ENCODE results near the gene VPS39.
A peak's percentile ranks its signal among the peaks of the same experiment; 100 is the strongest.

Gene VPS39

GRCh38 chr15:42163947-42164550, 44.1 kb downstream of the VPS39 start:
- Histone ChIP-seq H3K27ac (ENCODE audit: low read depth in 2 of 2, low read length in 2 of 2) (no peak overlapping the region), H3K4me3 (ENCODE audit: low read length in 2 of 2) (no peak overlapping the region)

GRCh38 chr15:42163291-42163690, 44.8 kb downstream of the VPS39 start:
- H3K27ac ChIP-seq (ENCODE audit: low read depth in 2 of 2, low read length in 2 of 2), result no peak overlapping the region
- H3K36me3 ChIP-seq (ENCODE audit: control insufficient read depth in 2 of 2, insufficient read depth in 2 of 2, low read length in 2 of 2), result peaks cover 93 to 95% of the 10 kb centered on the region in 2 donors

More at GRCh38 chr15:42163947-42164550, 44.1 kb downstream of the VPS39 start:
- Histone ChIP-seq H3K36me3 (ENCODE audit: control insufficient read depth in 2 of 2, insufficient read depth in 2 of 2, low read length in 2 of 2) (peaks cover 89 to 97% of the 10 kb centered on the region in 2 donors), H3K4me1 (ENCODE audit: control insufficient read depth in 2 of 2, insufficient read depth in 2 of 2, low read length in 2 of 2) (no peaks in the 10 kb centered on the region), H3K9me3 (ENCODE audit: control insufficient read depth in 2 of 2, low read length in 2 of 2) (no peaks in the 10 kb centered on the region), H3K9ac (ENCODE audit: low read depth in 1 of 2, low read length in 2 of 2) (no peak overlapping the region), H3K27me3 (ENCODE audit: control insufficient read depth in 2 of 2, insufficient read depth in 2 of 2, low read length in 2 of 2) (no peaks in the 10 kb centered on the region)

DNA sequence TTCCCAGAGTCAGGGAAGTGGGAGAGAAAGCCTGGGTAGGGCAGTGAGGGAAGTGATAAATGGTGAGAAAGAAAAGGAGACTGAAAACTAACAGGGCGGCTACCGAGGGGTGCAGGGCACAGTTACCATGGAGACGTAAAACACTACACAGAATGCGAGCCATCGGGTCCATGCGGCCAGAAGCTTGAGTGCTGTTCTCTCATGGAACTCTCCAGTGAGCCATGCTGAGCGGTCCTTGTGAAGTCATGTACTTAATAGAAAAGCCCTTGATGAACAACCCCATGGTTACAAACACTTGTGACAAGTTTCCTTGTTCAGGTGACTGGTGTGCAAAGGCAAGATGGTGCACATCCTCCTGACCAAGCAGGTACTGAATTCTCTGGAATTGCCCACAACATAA, 48.0 kb downstream of the VPS39 start:
- Histone ChIP-seq H3K36me3 (ENCODE audit: control insufficient read depth in 2 of 2, insufficient read depth in 2 of 2, low read length in 2 of 2) (peaks cover 63% of the 10 kb centered on the region in 2 donors), H3K9me3 (ENCODE audit: control insufficient read depth in 2 of 2, low read length in 2 of 2) (no peaks in the 10 kb centered on the region), H3K4me3 (ENCODE audit: low read length in 2 of 2) (no peak overlapping the region), H3K27me3 (ENCODE audit: control insufficient read depth in 2 of 2, insufficient read depth in 2 of 2, low read length in 2 of 2) (no peaks in the 10 kb centered on the region), H3K27ac (ENCODE audit: low read depth in 2 of 2, low read length in 2 of 2) (no peak overlapping the region), H3K4me1 (ENCODE audit: control insufficient read depth in 2 of 2, insufficient read depth in 2 of 2, low read length in 2 of 2) (peaks cover 13 to 14% of the 10 kb centered on the region in 2 donors), H3K9ac (ENCODE audit: low read depth in 1 of 2, low read length in 2 of 2) (no peak overlapping the region)

More at GRCh38 chr15:42163291-42163690, 44.8 kb downstream of the VPS39 start:
- Histone ChIP-seq H3K27me3 (ENCODE audit: control insufficient read depth in 2 of 2, insufficient read depth in 2 of 2, low read length in 2 of 2) (no peaks in the 10 kb centered on the region), H3K9me3 (ENCODE audit: control insufficient read depth in 2 of 2, low read length in 2 of 2) (no peaks in the 10 kb centered on the region), H3K4me3 (ENCODE audit: low read length in 2 of 2) (no peak overlapping the region), H3K9ac (ENCODE audit: low read depth in 1 of 2, low read length in 2 of 2) (no peak overlapping the region), H3K4me1 (ENCODE audit: control insufficient read depth in 2 of 2, insufficient read depth in 2 of 2, low read length in 2 of 2) (no peaks in the 10 kb centered on the region)

- H3K27me3 ChIP-seq (ENCODE audit: control insufficient read depth in 2 of 2, insufficient read depth in 2 of 2, low read length in 2 of 2), result no peaks in the 10 kb centered on the region
- no peak overlapping the region for H3K9ac ChIP-seq (ENCODE audit: low read depth in 1 of 2, low read length in 2 of 2)
- peaks cover 14 to 18% of the 10 kb centered on the region in 2 donors for H3K4me1 ChIP-seq (ENCODE audit: control insufficient read depth in 2 of 2, insufficient read depth in 2 of 2, low read length in 2 of 2)
- no peak overlapping the region for H3K27ac ChIP-seq (ENCODE audit: low read depth in 2 of 2, low read length in 2 of 2)
- no peak overlapping the region for H3K4me3 ChIP-seq (ENCODE audit: low read length in 2 of 2)
- peaks cover 57% of the 10 kb centered on the region in 2 donors for H3K36me3 ChIP-seq (ENCODE audit: control insufficient read depth in 2 of 2, insufficient read depth in 2 of 2, low read length in 2 of 2)
- no peaks in the 10 kb centered on the region for H3K9me3 ChIP-seq (ENCODE audit: control insufficient read depth in 2 of 2, low read length in 2 of 2)
These were observed 48.6 kb downstream of the VPS39 start for GRCh38 chr15:42159381-42160015.

GRCh38 chr15:42158941-42159340, 49.2 kb downstream of the VPS39 start:
- H3K4me1 ChIP-seq (ENCODE audit: control insufficient read depth in 2 of 2, insufficient read depth in 2 of 2, low read length in 2 of 2), result peaks cover 14 to 24% of the 10 kb centered on the region in 2 donors
- H3K27me3 ChIP-seq (ENCODE audit: control insufficient read depth in 2 of 2, insufficient read depth in 2 of 2, low read length in 2 of 2), result no peaks in the 10 kb centered on the region
- no peaks in the 10 kb centered on the region for H3K9me3 ChIP-seq (ENCODE audit: control insufficient read depth in 2 of 2, low read length in 2 of 2)
- H3K4me3 ChIP-seq (ENCODE audit: low read length in 2 of 2), result no peak overlapping the region
- H3K36me3 ChIP-seq (ENCODE audit: control insufficient read depth in 2 of 2, insufficient read depth in 2 of 2, low read length in 2 of 2), result peaks cover 51 to 52% of the 10 kb centered on the region in 2 donors
- H3K27ac ChIP-seq (ENCODE audit: low read depth in 2 of 2, low read length in 2 of 2), result no peak overlapping the region
- H3K9ac ChIP-seq (ENCODE audit: low read depth in 1 of 2, low read length in 2 of 2), result no peak overlapping the region

DNA sequence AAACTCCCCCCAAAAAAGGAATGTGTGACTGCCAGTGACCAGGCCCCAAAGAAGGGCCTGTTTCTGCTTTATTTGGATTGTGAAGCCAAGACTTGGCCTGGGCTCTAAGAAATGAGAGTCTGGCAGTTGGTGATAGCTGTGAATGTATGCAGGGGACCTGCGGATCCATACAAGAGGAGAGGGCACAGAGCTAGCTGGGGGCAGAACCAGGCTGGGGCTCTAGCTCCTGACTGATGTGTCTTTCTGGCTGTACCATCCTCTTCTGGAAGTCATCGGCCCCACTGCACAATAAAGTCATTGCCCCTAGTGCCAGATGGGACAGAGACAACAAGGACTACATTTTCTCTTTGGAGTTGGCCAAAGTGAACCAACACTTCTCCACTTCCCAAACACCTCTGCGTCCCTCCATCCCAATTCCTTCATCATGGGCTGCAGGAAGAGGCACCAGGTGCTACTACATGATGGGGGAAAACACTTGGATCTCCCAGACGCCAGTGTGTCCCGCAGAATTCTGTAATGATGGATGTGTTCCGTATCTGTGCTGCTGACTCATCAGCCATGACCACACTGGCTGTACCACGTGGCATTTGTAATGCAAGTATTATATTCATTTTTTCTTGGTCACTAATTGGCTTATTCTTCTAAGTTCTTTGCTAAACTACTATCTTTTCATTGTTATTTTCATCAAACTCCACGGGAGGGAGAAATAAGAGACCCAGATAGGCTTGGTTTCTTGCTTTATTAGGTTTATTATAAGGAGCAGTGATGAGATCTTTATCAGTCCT, 49.9 kb downstream of the VPS39 start:
- no peaks in the 10 kb centered on the region for H3K27me3 ChIP-seq (ENCODE audit: control insufficient read depth in 2 of 2, insufficient read depth in 2 of 2, low read length in 2 of 2)
- peaks cover 44 to 47% of the 10 kb centered on the region in 2 donors for H3K36me3 ChIP-seq (ENCODE audit: control insufficient read depth in 2 of 2, insufficient read depth in 2 of 2, low read length in 2 of 2)
- H3K9me3 ChIP-seq (ENCODE audit: control insufficient read depth in 2 of 2, low read length in 2 of 2), result no peaks in the 10 kb centered on the region
- H3K4me1 ChIP-seq (ENCODE audit: control insufficient read depth in 2 of 2, insufficient read depth in 2 of 2, low read length in 2 of 2), result peaks cover 14 to 25% of the 10 kb centered on the region in 2 donors
- no peak overlapping the region for H3K9ac ChIP-seq (ENCODE audit: low read depth in 1 of 2, low read length in 2 of 2)
- H3K4me3 ChIP-seq (ENCODE audit: low read length in 2 of 2), result no peak overlapping the region
- no peak overlapping the region for H3K27ac ChIP-seq (ENCODE audit: low read depth in 2 of 2, low read length in 2 of 2)

DNA sequence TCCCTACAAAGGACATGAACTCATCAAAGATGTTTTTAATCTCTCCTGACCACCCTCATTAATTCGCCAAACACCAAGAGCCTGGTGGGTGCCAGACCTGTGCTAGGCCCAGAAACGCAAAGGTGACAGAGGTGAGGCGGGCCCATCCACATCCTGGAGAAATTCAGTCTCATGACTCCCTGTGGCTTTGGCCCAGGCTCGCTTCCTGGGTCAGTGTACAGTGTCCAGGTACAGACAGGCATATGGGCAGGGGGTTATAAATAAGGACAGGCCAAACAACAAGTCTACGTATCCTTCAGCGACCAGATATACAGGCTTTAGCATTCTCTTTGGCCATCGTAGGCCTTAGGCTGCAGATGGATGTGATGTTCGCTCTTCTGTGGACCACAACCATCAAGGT, 50.7 kb downstream of the VPS39 start:
- Histone ChIP-seq H3K4me1 (ENCODE audit: control insufficient read depth in 2 of 2, insufficient read depth in 2 of 2, low read length in 2 of 2) (peaks cover 19 to 33% of the 10 kb centered on the region in 2 donors), H3K27me3 (ENCODE audit: control insufficient read depth in 2 of 2, insufficient read depth in 2 of 2, low read length in 2 of 2) (no peaks in the 10 kb centered on the region), H3K4me3 (ENCODE audit: low read length in 2 of 2) (no peak overlapping the region), H3K9me3 (ENCODE audit: control insufficient read depth in 2 of 2, low read length in 2 of 2) (no peaks in the 10 kb centered on the region), H3K36me3 (ENCODE audit: control insufficient read depth in 2 of 2, insufficient read depth in 2 of 2, low read length in 2 of 2) (peaks cover 36 to 40% of the 10 kb centered on the region in 2 donors), H3K9ac (ENCODE audit: low read depth in 1 of 2, low read length in 2 of 2) (no peak overlapping the region), H3K27ac (ENCODE audit: low read depth in 2 of 2, low read length in 2 of 2) (no peak overlapping the region)

GRCh38 chr15:42156243-42156922, 51.7 kb downstream of the VPS39 start, which contains the start of gene PLA2G4F:
Gene PLA2G4F (minus strand): TSS chr15:42156636. CDS start chr15:42156549, 87 bp downstream.
- peaks cover 27 to 43% of the 10 kb centered on the region in 2 donors for H3K4me1 ChIP-seq (ENCODE audit: control insufficient read depth in 2 of 2, insufficient read depth in 2 of 2, low read length in 2 of 2)
- H3K27ac ChIP-seq (ENCODE audit: low read depth in 2 of 2, low read length in 2 of 2), result peak within 1 kb of the TSS; percentile 77 to 84
- H3K36me3 ChIP-seq (ENCODE audit: control insufficient read depth in 2 of 2, insufficient read depth in 2 of 2, low read length in 2 of 2), result peaks cover 26 to 31% of the 10 kb centered on the region in 2 donors
- H3K9me3 ChIP-seq (ENCODE audit: control insufficient read depth in 2 of 2, low read length in 2 of 2), result no peaks in the 10 kb centered on the region
- peak within 1 kb of the TSS; percentile 65 to 84 for H3K9ac ChIP-seq (ENCODE audit: low read depth in 1 of 2, low read length in 2 of 2)
- H3K4me3 ChIP-seq (ENCODE audit: low read length in 2 of 2), result peak within 1 kb of the TSS; percentile 76 to 82
- H3K27me3 ChIP-seq (ENCODE audit: control insufficient read depth in 2 of 2, insufficient read depth in 2 of 2, low read length in 2 of 2), result no peaks in the 10 kb centered on the region

- peaks cover 20 to 27% of the 10 kb centered on the region in 2 donors for H3K36me3 ChIP-seq (ENCODE audit: control insufficient read depth in 2 of 2, insufficient read depth in 2 of 2, low read length in 2 of 2)
- peaks cover 28 to 47% of the 10 kb centered on the region in 2 donors for H3K4me1 ChIP-seq (ENCODE audit: control insufficient read depth in 2 of 2, insufficient read depth in 2 of 2, low read length in 2 of 2)
- H3K9me3 ChIP-seq (ENCODE audit: control insufficient read depth in 2 of 2, low read length in 2 of 2), result no peaks in the 10 kb centered on the region
- peak overlapping the region; percentile 65 to 84 for H3K9ac ChIP-seq (ENCODE audit: low read depth in 1 of 2, low read length in 2 of 2)
- peak overlapping the region; percentile 76 to 82 for H3K4me3 ChIP-seq (ENCODE audit: low read length in 2 of 2)
- H3K27ac ChIP-seq (ENCODE audit: low read depth in 2 of 2, low read length in 2 of 2), result peak overlapping the region; percentile 77 to 84
- H3K27me3 ChIP-seq (ENCODE audit: control insufficient read depth in 2 of 2, insufficient read depth in 2 of 2, low read length in 2 of 2), result no peaks in the 10 kb centered on the region
These were observed 52.4 kb downstream of the VPS39 start for GRCh38 chr15:42155546-42156242.
